GM21423 (cell line): Measurements from ENCODE around the gene PCBD1.

Experiments used
- ATAC-seq: cut with Tn5 transposase; IDR thresholded peaks from one replicate; pipeline ENCODE4 v1.9.1; 2021; ENCODE audit warnings: mild to moderate bottlenecking, moderate library complexity; ENCODE audit not compliant: unreplicated experiment

Gene PCBD1

DNA sequence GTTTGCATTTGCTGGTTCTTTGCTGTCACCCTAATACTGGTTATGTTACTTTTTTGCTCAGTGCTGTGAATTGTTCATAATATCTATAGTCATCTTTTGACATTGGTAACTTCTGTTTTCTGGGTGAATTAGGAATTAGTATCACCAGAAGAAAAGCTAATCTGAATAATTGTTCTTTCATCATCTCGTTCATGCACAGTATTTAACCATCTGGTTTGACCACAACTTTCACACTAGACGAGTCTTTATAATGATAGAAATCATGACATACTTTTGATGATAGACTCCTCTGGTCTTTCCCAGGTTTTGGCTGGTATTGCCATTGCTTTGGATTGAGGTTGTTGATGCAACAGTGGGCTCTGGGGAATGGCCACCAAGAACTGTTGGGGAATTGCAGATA lies 47.5 kb downstream of the PCBD1 start:
- ATAC-seq: no peak

DNA sequence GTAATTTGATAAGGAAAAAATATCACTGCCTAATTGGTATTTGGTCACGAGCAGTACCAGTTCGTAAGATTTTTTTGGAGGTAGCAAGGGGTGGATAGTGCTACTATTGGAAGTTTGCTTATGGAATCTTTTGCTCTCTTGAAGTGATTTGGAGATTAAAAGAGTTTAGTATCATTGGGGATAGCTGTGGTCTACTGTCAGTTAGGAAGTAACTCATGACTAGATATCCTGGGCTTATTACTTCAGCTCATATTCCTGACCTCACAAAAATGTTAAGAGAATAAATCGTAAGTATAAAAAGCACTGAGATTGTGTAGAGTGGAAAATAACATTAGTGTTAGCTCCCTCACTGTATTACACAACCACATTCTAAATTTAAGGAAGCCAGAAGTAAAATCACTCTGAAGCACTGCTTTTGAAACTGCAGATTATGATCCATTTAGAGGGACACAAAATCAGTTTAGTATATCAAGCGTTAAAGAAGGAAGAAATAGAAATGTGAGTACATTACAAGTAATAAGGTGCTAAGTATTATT lies 50.0 kb downstream of the PCBD1 start:
- ATAC-seq: no peak

DNA sequence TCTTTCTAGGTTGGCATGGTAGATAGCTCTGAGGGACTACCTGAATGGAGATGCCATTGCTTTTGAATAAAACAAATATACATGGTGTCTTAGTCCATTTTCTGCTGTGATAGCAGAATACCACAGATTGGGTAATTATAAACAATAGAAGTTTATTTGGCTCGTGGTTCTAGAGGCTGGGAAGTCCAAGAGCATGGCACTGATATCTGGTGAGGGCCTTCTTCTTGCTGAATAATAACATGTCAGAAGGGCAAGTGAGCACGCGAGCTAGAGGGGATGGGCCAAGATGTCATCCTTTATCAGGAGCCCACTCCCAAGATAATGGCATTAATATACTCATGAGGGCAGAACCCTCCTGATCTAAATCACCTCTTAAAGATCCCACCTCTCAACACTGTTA lies 50.7 kb downstream of the PCBD1 start:
- no peak for ATAC-seq

DNA sequence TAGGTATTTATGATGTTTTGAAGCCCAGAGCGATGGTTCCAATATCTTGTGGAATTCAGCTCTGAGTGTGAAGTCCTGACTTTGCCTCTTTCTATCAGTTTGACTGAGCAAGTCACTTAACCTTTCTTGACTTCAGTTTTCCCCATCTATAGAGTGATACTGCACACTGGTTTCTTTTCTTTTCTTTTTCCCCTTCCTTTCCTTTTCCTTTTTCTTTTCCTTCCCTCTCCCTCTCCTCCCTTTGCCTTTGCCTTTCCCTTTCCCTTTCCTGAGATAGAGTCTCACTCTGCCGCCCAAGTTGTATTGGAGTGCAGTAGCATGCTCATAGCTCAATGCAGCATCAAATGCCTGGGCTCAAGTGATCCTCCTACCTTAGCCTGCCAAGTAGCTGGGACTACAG lies 52.0 kb downstream of the PCBD1 start:
- ATAC-seq: no peak

DNA sequence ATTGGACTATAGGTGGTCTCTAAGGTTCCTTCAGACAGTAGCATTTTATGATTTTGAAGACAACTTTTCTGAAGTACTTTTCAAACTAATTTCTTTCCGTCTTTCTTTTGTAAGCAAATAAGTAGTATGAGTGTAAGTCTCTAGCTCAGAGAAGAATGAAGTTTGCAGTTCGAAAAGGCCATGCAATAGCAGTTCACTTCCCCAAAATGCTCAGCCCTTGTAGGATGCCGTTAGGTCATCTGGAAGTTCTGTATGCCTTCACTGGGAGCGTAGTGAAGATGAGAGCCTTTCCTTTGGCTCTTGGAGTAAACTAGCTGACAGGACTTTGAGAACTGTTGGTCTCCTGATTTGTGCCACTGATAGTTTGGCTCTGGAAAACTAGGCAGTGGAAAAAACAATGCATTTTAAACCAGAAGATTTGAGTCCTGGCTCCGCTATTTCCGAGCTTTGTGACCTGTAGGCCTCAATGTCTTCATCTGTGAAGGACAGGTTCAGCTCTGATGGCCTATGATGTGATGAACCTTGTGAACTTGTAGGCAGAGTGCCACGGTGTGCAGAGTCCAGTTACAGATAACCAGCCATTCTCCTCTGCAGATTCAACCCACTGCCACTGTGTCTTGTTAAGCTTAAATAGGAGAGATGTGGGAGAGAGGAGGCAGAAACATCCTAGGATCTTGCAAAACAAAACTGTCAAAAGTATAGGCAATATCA lies 53.8 kb downstream of the PCBD1 start:
- ATAC-seq: no peak

DNA sequence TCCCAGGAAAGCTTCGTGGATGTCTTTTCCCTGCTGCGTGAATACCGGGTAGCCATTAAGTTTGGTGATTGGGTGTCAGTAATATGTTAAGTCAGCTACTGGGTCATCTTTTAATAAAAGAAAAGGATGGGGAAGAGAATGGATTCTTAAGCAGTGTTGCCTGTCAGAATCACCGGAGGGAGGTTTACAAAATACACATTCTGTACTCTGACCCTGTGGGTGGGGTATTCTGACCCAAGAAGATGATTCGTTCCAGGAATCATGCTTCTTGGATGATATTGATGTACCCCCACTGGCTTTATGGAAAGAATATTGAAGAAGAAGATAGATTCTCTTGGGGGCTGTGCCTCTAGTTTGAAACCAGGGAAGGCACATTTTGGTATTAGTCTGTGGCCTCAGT lies 54.3 kb downstream of the PCBD1 start:
- ATAC-seq: no peak

DNA sequence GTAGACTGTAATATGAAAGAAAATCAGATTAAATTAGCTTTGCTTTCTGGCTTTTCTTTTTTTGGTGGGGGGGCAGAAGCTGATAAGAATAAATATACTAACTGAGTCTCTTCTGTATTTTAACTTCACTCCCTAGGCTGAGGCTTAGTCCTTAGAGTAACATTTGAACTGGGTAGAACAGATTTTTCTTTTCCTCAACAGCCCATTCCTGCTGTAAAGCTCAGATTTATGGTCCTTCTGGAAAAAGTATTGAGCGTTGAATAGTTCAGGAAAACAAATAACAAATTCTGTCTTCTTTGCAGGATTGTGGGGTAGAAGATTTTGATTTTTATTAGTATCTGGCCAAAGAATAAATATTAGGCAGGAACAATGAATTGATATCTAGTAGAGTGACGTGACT lies 54.8 kb downstream of the PCBD1 start:
- ATAC-seq: no peak
